Measurements from ENCODE around the gene PRR7. TPM values are rescaled to one million over a fixed set of nuclear protein-coding genes. Genes with fewer than 3 reads are reported as not detected.

Gene PRR7
- total and polyA plus RNA-seq, 2 of the 13 experiments (the other 11 are each of a cell fraction or from before 2014, with no cell fraction given), result 4.8 to 5.0 TPM

GRCh38 chr5:177477701-177478477 lies 31.3 kb downstream of the PRR7 start (continued):
- no peak for TF ChIP-seq PREB (CRISPR knock-in tag; IDR thresholded peaks at IDR 0.05)
- no peak for TF ChIP-seq ZNF350 (CRISPR knock-in tag; IDR thresholded peaks at IDR 0.05; ENCODE audit: borderline replicate concordance, low read depth)
- TF ChIP-seq KDM6A (CRISPR knock-in tag; IDR thresholded peaks at IDR 0.05; ENCODE audit: low read depth), result no peak
- no peak for TF ChIP-seq KDM3A (CRISPR knock-in tag; IDR thresholded peaks at IDR 0.05; ENCODE audit: low read depth)

GRCh38 chr5:177478711-177479646 lies 32.4 kb downstream of the PRR7 start:
- WGBS (ENCODE audit: low lambda C conversion rate), result 50% methylated on average over 17 of the region's 18 CpGs
- POLR2A ChIA-PET, result interaction anchor here (1.5 to 4.9 kb wide), 4 partner anchors 17 to 31 kb away, joined by 3 to 42 read pairs (median 6); partner anchors contain the start of gene PDLIM7
- no peak overlapping the region for H3K27ac ChIP-seq (ENCODE audit: extremely low read length, insufficient read depth, low read length)
- H3K4me2 ChIP-seq (ENCODE audit: low read depth, low read length), result 0 out of 2 replicates have a peak overlapping the region, but pooled peaks have one; percentile 7
- FAIRE-seq, result no peak
- H3K4me3 ChIP-seq (replicated peaks in 1 of 3; ENCODE audit: insufficient read depth in 1 of 3, low read depth in 2 of 3, low read length in 3 of 3), result no peak overlapping the region
- no peaks in the 10 kb centered on the region for H3K9me3 ChIP-seq (ENCODE audit: low read length)
- no peaks in the 10 kb centered on the region for H3K79me2 ChIP-seq (ENCODE audit: insufficient read depth, low read length)
- in situ Hi-C loops (cut with HindIII; ENCODE audit: extremely low pct_ligation_motif_present, low pct_unique_long_range_greater_than_20kb), result no loop called here
- peaks cover 54% of the 10 kb centered on the region for H3K4me1 ChIP-seq (ENCODE audit: insufficient read depth, low read length)
- H3K9ac ChIP-seq (ENCODE audit: insufficient read depth, low read depth, low read length), result no peak overlapping the region
- H3K36me3 ChIP-seq (replicated peaks in 1 of 2; ENCODE audit: control insufficient read depth in 1 of 2, insufficient read depth in 2 of 2, low read length in 2 of 2), result no peaks in the 10 kb centered on the region
- ATAC-seq, result peak; percentile 5; the same call in 1 of the 3 replicates
- H4K20me1 ChIP-seq (ENCODE audit: insufficient read depth, low read length), result no peaks in the 10 kb centered on the region
- DNase-seq (ENCODE audit: low spot score), result no peak
- CTCF ChIA-PET (ENCODE audit: low intra/inter-chr PET ratio, low total read pairs), result no interaction called here
- no peaks in the 10 kb centered on the region for H3K27me3 ChIP-seq (ENCODE audit: control insufficient read depth in 1 of 2, insufficient read depth in 2 of 2, low read length in 2 of 2)
- no TSS peak for BruUV-seq (replicated peaks)
- H2AFZ ChIP-seq (ENCODE audit: low read length), result no peak overlapping the region
- intact Hi-C loops (cut with micrococcal nuclease; ENCODE audit: unreplicated experiment), result no loop called here
- TF ChIP-seq PRDM15 (CRISPR knock-in tag; IDR thresholded peaks at IDR 0.05) (no peak; the same call in 1 of the 2 replicates), DMTF1 (CRISPR knock-in tag; IDR thresholded peaks at IDR 0.05) (no peak), ATRX (CRISPR knock-in tag; IDR thresholded peaks at IDR 0.05; ENCODE audit: borderline replicate concordance) (no peak), ZBTB33 (CRISPR knock-in tag; IDR thresholded peaks at IDR 0.05) (peak; percentile 38; the same call in 1 of the 2 replicates), FOSL1 (CRISPR knock-in tag; IDR thresholded peaks at IDR 0.05; ENCODE audit: borderline replicate concordance) (no peak), CEBPB (IDR thresholded peaks at IDR 0.05; ENCODE audit: borderline replicate concordance, low read depth, low read length) (peak; percentile 79)

Measured in HepG2 (cell line).